GM18498 (cell line): ENCODE data around the gene SMARCA4.

Source experiments
- ATAC-seq: cut with Tn5 transposase; IDR thresholded peaks from one replicate; pipeline ENCODE4 v1.9.1; 2021; ENCODE audit warnings: mild to moderate bottlenecking, moderate library complexity; ENCODE audit not compliant: unreplicated experiment

Gene SMARCA4

DNA sequence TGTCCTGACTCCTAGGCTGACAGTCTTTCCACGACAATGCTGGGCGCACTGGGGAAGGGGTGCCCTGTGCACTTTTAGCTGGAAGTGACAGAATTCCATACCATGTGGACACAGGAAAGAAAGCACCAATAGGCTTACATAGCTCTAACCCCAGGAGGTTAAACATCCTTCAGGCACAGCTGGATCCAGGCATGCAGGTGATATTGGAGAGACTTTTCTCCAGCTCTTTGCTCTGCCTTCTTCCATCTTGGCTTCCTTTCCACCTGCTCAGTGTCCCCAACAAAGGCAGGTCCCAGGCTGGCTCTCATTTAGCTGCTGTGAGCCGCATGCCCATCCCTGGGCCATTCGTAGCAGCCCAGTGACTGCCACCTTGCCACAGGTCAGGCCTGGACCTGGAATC lies 67.3 kb downstream of the SMARCA4 start:
- ATAC-seq: no peak

DNA sequence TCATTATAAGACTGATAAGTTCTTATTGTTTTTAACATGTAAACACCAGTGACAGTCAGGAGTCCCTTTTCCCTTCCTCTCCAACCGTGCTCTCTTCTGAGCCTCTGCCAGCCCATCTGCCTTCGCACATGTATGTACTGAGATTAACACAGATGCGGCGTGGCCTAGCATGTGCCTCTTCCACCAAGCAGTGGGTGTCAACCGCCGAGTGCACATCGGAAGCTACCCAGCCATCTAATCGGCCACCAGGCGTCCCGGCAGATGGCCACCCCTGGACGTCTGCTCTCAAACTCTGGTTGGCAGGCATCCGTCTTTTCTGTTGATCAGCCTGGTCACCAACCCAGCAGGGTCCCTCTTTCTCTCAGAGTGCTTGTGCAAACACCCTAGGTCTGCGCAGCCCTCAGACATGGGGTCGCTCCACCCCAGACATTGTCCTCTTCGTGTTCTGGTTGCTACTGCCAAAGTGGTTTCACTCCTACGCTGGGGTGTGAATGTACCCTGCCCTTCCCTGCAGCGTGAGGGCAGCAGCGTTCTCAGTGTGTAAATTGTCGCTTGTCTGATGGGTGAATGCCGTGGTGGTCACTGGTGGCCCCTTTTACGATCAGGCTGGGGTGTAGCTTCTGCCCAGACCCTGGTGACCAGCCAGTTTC lies 70.7 kb downstream of the SMARCA4 start:
- no peak for ATAC-seq

DNA sequence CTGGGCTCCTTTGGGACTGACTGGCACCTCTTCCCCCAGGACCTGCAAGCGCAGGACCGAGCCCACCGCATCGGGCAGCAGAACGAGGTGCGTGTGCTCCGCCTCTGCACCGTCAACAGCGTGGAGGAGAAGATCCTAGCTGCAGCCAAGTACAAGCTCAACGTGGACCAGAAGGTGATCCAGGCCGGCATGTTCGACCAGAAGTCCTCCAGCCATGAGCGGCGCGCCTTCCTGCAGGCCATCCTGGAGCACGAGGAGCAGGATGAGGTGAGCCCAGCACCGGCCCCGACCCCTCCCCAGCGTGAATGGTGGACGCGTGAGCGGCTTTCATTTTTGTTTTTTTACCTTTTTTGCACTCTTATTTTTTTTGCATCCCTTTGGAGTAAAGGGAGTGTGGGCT lies 72.4 kb downstream of the SMARCA4 start:
- no peak for ATAC-seq

DNA sequence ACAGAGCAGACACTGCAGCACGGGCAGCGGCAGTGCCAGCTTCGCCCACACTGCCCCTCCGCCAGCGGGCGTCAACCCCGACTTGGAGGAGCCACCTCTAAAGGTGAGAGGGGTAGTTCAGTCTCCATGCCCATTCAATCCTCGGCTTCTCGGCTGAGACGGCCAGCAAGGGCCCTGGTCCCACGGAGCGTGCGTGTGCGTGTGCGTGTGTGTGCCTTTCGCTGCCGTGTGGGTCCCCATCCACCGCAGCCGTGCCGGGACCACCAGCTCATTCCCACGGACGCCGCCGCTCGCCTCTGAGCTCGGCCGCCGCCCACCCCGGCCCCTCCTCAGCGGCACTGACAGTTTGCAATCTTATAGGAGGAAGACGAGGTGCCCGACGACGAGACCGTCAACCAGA lies 72.9 kb downstream of the SMARCA4 start:
- ATAC-seq: no peak

DNA sequence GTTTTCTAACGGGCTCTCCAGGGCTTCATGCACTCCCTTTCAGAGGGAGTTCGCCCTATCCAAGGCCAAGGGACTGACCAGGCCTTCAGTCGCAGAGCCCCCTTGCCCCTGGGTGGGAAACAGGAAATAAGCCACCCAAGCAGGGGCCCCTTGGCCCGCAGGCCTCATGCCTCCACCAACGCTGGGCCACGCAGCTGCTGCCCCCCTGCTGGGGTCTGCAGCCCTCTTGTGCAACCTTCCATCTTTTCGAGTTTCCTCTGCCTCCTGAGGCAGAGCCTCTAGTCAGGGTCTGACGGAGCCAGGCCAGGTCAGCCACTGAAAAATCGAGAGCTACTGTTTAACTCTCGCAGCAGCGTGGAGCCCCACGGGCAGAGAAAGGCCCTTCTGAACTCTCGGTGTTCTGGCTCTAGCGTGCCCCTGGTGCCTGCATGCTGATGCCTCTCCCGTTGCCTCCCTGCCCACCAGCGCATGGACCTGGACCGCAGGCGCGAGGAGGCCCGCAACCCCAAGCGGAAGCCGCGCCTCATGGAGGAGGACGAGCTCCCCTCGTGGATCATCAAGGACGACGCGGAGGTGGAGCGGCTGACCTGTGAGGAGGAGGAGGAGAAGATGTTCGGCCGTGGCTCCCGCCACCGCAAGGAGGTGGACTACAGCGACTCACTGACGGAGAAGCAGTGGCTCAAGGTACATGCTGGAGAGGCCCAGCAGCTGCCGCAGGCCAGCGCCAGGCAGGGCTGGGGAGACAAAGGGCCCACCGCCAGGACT lies 73.8 kb downstream of the SMARCA4 start:
- no peak for ATAC-seq

DNA sequence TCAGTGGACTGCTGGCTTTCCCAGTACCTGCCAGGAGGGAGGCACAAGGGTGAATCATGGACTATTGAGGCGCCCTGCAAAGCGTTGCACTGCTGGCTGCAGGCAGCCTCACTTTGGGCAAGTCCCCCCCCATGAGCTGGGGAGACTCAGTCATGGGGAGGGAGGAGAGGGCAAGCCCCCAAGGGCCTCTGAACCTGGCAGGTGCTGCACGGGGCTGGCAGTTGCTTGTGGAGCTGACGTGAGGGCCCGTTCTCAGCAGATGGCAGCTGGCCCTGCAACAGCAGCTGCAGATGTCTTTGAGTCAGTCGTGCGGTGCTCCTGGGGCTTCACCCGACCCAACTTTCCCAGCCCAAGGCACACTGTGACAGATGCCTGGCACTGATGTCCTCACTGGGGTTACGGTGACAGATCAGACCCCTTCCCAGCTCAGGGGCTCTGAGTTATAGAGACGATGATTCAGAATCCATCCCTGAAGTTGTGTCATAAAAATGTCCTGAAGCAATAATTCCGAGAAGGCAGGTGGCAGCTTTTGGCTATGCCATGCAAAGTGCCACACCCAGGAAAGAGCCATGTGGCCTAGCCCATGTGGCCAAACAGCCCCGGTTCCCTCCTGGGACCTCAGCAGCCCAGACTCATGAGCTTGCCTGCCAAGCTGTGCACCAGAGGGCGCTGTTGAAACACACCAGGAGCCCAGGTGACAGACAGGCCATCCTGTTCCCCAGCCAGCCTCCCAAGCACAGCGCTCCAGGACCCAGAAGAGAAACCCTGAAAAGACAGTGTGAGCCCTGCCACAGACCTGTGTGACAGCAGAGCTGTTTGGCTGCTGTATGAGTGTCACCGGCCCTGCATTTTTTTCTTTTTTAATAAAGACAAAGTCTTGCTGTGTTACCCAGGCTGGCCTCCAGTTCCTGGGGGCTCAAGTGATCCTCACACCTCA lies 74.9 kb downstream of the SMARCA4 start:
- ATAC-seq: peak; percentile 89

DNA sequence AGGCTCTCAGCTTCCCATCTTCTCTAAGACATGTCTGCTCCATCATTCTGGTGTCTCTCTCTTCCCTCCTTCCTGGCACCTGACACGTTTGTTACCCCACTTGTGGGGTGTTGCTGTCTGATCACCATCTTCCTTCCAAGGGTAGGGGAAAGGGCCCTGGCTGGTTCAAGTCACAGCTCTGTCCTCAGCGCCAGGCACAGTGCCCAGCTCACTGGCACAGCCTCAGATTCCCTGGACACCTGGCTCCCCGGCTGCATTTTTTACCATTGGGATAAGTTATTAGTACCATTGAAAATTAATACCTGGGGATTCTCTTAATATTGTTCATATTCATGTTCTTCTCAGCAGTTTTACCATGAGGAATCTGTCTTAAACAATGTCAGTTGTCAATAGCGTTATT lies 77.7 kb downstream of the SMARCA4 start:
- no peak for ATAC-seq

DNA sequence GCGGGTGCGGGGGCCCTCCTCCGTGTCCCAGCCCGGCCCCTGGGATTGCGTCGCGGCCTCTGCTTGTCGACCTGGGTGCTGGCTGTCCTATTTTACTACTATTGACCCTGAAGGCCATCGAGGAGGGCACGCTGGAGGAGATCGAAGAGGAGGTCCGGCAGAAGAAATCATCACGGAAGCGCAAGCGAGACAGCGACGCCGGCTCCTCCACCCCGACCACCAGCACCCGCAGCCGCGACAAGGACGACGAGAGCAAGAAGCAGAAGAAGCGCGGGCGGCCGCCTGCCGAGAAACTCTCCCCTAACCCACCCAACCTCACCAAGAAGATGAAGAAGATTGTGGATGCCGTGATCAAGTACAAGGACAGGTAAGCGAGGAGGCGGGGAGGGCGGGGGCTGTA lies 80.4 kb downstream of the SMARCA4 start:
- ATAC-seq: no peak

DNA sequence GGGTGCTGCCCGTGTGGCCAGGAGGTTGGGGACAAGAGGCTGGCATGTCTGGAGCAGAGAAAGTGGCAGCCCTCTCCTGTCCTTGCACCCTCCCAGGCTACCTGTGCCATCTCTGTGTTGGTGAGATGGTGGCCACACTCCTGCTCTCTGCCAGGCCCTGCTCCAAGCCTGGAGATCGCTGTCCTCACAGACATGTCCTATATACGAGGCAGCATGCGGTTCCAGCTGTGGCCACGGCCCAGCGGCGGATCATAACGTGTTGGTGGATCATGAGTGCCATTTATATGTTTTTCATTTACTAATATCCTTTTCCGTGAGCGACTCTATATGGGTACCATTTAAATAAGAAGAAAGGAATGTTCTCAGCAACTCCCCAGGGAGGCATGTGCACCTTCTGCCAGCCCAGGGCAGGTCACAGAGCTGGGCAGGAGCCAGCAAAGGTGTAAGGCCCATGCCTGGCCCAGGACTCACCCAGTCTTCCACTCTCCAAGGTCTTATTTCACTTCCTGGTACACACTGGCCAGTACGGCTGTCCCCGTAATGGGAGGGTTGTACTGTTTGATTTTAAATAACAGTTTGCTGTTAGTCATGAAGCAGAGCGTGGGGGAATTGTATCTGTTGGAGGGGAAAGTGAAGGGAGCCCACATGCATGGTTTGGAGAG lies 81.3 kb downstream of the SMARCA4 start:
- ATAC-seq: no peak

DNA sequence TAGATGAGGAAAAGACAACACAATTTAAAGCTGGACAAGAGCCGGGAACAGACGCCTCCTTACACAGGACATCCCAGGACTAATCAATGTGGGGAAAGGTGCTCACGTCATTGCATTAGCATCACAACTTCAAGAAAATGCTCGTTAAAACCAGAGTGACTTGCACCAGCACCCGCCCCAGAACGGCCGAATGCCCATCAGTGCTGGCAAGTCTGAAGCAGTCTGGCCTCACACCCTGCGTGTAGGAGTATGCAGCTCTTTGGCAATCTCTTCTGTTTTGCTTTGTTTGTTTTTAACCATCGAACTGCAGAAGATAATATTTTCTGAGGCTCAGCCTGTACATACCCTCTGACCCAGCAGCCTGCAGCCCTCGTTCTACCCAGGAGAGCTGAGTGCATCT lies 83.6 kb downstream of the SMARCA4 start:
- ATAC-seq: no peak

DNA sequence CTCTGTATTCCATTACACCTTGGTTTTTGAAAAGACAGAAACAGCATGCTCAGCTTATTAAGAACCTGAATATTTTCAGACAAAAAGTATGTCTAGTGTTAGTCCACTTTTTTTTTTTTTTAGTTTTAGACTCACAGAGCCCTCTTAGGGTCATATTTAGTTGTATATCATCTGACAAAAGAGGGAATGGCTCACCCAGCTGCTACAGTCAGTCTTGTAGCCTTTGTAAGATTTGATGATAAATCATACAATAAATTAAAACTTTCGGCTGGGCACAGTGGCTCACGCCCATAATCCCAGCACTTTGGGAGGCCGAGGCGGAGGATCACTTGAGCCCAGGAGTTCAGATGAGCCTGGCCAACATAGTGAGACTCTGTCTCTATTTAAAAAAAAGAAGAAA lies 84.7 kb downstream of the SMARCA4 start:
- no peak for ATAC-seq

DNA sequence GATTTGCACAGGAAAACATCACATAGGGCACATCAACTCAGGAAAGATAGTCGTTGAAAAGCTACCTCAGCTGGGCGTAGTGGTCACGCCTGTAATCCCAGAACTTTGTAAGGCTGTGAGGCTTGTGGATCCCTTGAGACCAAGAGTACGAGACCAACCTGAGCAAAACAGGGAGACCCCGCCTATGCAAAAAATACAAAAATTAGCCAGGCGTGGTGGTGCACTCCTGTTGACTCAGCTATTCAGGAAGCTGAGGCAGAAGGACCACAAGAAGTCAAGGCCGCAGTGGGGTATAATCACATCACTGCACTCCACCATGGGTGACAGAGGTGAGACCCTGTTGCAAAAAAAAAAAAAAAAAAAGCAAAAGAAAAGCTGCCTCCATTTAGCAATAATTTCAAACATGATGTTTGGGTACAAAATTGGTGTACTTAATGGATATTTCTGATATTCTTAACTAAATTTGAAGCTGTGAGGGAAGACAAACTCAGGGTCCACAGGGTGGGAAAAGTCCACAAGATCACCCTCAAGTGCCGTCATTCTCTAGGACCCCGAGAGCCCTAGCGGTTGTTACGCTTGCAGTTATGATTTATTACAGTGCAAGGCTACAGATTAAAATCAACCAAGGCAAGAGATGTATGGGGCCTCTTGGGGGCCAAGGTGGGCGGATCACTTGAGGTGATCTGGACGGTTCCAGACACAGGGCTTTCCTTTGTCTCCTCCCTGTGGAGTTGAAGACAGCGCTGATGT lies 86.0 kb downstream of the SMARCA4 start:
- ATAC-seq: no peak

DNA sequence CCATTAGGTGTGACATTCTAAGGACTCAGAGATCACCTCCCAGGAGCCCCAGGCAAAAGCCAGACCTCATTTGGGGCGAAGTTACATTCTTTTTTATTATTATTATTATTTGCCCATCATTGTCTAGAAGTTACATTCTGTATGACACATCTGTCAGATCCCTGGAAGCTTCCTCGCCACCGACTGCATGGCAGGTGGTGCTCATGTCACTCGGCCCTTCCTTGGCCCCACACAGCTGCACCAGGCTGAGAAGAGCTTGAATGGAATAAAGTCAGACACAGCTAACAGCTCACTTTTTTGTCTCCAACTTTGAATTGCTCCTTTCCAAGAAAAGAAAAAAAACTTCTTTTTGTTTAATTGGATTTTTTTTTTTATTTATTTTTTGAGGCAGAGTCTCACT lies 87.0 kb downstream of the SMARCA4 start:
- ATAC-seq: no peak

DNA sequence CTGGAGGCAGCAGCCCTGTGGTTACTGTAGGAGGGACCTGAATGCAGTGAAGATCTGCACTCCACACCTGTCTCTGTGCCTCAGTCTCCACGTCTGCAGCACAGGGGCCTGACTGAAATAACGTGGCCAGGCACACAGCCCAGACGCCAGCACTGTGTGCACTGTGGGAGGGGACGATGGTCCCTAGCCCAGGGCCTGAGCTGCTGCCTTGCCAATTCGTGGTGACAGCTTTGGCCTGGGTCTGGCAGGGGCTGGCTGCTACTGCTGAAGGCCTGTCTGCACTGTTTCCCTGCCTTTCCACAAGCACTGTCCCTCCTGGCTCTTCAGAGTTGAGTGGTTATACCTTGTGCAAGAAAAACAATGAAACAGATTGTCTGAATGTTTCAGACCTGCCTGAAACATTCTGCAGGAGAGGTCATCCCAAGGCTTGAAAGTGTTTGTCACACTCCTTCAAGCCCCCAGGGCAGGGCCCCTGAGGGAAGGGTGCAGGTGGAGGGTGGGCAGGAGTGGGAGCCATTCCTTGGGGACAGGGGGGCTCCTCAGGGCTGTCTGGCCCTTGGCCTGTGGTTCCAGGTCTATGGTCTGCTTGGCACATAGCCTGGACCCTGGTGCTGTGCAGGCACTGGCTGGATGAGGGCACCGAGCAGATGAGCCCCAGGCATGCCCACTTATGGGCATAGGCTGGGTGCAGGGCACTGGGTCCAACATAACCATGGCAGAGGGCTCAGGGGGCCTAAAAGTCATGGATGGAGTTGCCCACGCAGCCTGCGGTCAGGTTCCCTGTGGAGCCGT lies 89.7 kb downstream of the SMARCA4 start:
- ATAC-seq: no peak

DNA sequence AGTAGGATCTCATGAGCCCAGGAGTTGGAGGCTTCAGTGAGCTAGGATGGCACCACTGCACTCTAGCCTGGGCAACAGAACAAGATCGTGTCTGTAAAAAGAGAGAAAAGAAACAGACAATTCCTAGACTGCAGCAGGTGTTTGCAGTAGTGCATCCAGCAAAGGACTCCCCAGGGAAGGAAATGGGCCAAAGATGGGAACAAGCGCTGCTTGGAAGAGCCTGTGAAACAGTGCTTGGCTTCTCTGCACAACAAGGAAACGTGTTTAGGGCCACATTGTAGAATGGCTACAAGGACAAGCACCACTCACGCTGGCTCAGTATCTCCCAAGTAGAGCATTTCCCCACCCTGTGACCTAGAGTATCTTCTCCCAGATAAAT lies 93.0 kb downstream of the SMARCA4 start:
- ATAC-seq: no peak

DNA sequence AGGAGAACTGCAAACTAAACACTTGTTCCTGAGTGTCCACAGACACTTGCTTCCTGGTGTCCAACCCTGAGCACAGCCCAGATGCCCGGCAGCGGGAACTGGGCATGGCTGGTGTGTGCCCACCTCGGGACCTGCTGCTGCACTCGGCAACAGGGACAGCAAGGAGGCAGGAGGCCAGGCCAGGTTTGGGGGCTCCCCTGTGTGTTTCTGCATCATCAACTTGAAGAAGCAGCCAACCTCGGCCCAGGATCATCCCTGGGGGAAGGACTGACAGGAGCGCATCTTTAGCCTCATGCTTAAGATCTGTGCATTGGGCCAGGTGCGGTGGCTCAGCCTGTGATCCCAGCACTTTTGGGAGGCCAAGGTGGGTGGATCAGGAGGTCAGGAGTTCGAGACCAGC lies 93.4 kb downstream of the SMARCA4 start:
- no peak for ATAC-seq

DNA sequence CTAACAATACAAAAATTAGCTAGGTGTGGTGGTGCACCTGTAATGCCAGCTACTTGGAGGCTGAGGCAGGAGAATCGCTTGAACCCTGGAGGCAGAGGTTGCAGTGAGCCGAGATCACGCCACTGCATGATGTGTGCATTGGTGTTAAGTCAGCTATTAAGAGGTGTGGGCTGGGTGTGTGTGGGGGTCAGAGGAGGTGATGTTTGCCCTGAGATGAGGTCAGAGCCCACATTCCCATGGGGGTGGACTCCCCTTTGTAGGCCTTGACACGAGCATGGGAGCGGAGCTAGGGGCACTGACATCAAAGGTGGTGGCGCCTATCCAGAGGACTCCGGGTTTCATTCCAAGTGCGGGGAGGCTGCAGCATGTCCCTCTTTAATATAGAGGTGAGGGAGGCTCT lies 93.8 kb downstream of the SMARCA4 start:
- ATAC-seq: no peak

DNA sequence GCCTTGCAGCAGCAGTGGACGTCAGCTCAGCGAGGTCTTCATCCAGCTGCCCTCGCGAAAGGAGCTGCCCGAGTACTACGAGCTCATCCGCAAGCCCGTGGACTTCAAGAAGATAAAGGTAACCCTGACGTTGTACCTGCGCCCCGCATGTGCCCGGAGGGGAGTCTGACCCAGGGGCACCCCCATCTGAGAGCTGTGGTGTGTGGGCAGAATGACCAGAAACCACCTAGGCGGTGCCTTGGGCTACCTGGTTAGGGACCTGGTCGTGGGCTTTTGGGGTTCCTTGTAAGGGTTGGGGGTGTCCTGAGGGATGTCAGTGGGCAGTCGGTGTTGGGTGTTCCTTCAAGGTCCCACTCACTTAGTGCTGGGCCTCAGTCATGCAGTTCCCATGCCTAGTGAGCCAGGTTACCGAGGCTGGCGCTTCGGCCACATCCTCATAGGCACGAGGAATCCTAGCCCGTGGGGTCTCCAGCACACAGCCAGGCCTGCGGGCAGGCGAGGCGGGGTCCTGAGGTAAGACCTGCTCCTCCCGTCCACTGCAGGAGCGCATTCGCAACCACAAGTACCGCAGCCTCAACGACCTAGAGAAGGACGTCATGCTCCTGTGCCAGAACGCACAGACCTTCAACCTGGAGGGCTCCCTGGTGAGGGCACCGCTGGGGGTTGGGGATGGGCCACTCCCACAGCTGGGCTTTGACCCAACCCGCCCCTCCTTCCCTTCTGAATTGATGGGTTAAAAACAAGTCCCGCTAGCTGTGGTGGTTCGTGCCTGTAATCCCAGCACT lies 97.6 kb downstream of the SMARCA4 start:
- no peak for ATAC-seq
